ENCODE results near the gene RHO.

Gene RHO

DNA sequence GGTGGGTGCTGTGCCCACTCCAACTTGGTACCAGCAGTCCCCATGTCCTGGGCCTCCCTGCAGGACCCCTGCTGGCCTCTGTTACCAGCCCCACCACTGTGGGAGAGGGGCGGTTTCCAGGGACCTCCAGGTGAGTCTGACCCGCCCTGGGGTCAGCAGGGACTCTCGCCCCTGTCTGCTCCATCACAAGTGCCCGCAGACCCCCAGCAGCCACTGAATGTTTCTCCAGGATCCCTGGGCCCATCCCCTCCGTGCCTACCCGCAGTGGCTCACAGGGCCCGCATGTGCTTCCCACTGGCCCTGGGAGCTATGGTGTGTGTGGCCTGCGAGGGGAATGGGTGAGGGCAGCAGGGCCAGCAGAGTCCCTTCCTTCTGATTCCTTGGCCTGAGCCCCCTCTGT lies 9.9 kb upstream of the RHO start:
- no peak for DNase-seq (ENCODE audit: low read depth, low spot score)
- H3K27ac ChIP-seq, result no peak overlapping the region

DNA sequence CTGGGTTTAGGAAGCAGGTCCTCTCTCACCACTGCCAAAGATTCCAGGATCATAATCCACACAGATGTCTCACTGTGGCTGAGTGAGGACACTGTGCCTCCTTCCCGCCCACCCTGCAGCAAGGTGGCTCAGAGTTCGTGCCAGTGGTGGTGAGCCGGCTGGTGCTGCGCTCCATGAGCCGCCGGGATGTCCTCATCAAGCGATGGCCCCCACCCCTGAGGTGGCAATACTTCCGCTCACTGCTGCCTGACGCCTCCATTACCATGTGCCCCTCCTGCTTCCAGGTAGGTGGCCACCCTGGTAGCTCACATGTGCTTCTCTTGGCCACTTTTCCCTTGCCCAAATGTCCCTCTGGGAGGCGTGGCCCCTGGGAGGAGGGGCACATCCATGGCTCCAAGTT lies 9.0 kb upstream of the RHO start:
- DNase-seq (ENCODE audit: low read depth, low spot score), result no peak
- no peak overlapping the region for H3K27ac ChIP-seq

DNA sequence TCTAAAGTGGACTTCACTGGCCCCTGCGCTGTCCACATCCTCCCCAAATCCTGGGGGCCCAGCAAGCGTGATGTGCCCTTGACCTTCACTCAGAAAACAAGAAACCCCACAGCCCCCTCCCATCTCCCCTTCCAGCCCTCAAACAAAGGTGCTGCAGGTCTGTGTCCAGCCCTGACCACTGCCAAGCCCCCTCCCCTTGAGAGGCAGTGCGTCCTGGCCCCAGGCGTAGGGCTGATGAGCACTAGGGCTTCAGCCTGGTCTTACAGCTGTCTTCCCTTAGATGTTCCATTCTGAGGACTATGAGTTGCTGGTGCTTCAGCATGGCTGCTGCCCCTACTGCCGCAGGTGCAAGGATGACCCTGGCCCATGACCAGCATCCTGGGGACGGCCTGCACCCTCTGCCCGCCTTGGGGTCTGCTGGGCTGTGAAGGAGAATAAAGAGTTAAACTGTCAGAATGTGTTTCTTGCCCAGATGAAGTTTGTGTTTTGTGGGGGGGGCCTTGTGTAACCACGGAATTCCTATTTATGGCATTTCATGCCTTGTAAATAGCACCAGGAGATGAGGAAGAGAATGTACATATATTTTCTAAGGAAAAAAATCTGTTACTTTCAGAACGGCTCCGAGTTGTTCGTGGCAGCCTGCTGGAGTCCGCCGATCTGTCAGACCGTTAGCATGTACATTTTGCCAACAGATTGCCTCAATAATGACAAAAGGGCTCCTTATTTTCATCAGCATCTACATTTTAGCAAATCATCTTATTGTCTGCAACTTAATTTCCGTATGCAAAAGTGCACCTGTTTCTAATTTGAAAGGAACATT lies 8.3 kb upstream of the RHO start:
- H3K27ac ChIP-seq, result no peak overlapping the region
- no peak for DNase-seq (ENCODE audit: low read depth, low spot score)

DNA sequence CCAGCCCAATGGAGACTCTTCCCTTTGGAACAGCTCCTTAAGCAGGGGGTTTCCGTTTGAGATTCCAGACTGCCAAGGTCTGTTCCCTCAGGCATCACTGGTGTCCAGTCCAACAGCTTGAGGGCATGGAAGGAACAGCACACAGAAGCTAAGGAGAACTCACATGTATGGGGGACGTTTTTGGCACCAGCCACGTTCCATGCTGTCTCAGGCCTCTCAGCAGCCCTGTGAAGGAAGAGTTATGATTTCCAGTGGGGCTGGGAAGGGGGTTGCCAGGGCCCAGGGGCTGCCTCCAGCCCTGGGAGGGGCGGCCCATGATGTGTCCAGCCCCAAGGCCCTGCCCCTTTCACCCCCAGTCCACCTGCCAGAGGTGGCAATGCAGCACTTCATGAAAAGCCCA lies 7.5 kb upstream of the RHO start:
- H3K27ac ChIP-seq, result no peak overlapping the region
- DNase-seq (ENCODE audit: low read depth, low spot score), result no peak

DNA sequence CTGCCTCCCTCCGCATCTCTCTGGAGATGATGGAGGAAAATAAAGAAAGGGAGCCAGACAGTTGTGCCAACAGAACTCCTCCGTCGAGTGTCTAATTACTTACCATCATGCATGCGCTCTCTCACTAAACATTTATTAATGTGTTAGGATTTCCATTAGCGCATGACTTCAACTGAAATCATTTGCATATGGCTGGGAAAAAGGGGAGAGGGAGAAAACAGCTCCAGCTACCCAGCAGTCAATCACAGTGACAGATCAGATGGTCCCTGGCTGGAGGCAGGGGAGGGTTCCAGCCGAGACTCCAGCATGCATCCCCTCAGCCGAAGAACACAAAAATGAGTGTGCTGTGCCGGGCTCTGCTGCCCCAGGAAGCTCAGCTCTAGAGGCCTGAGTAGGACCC lies 6.8 kb upstream of the RHO start:
- DNase-seq (ENCODE audit: low read depth, low spot score), result no peak
- H3K27ac ChIP-seq, result no peak overlapping the region

DNA sequence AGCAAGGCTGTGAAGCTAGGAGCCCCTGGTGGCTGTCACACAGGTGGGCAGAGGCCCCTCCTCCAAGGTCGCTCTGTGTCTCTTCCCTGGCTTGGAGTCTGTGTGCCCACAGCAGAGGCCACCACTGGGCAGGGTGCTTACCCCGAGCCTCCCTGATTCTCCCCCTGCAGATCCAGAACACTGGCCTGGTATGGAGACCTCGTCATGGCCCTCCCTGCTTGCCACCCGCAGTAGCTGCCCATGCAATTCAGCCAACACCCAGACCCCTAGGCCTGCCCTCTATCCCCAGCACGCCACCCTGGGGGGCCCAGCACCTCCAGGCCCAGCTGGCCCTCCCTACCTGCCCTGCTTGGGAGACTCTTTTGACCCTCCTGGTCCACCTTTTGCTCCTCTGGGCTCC lies 5.5 kb upstream of the RHO start:
- H3K27ac ChIP-seq, result no peak overlapping the region
- DNase-seq (ENCODE audit: low read depth, low spot score), result no peak

DNA sequence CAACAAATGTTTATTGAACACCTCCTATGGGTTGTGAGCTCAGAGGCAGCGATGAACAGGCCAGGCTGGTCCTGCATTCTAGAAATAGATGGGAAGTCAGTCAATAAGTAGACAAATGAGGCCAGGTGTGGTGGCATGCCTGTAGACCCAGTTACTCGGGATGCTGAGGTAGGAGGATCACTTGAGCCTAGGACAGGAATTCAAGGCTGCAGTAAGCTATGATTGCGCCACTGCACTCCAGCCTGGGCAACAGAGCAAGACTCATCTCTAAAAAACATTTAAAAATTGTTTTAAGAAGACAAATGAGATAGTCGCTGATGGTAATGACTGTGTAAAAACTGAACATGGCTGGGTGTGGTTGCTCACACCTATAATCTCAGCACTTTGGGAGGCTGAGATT lies 4.4 kb upstream of the RHO start:
- no peak overlapping the region for H3K27ac ChIP-seq
- DNase-seq (ENCODE audit: low read depth, low spot score), result no peak

DNA sequence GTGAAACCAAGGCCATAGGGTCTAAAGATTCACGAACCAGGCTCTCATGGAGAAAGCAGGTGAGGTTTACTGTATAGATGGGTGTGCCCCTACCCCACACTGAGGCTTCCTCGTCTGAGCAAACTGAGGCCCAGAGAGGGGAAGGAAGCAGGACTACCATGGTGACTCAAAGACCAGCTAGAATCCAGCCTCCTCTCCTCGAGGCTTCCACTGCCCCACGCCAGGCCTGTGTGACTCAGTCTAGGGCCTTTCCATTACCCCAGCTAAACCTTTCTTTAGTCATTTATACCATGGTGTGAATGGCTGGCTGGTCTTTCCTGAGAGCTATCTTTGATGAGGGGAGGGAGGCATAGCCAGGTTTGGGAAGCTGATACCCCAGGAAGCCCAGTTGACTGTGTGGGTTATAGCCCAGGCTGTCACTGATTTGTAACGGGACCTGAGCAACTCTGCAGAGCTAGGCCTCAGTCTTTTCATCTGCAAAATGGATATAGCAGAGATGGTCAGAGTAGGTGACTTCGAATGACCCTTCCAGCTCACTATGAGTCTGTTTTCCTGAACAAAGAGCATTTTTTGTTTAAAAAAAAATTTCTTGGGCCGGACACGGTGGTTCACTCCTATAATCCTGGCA lies 3.0 kb upstream of the RHO start:
- DNase-seq (ENCODE audit: low read depth, low spot score), result no peak
- H3K27ac ChIP-seq, result no peak overlapping the region

DNA sequence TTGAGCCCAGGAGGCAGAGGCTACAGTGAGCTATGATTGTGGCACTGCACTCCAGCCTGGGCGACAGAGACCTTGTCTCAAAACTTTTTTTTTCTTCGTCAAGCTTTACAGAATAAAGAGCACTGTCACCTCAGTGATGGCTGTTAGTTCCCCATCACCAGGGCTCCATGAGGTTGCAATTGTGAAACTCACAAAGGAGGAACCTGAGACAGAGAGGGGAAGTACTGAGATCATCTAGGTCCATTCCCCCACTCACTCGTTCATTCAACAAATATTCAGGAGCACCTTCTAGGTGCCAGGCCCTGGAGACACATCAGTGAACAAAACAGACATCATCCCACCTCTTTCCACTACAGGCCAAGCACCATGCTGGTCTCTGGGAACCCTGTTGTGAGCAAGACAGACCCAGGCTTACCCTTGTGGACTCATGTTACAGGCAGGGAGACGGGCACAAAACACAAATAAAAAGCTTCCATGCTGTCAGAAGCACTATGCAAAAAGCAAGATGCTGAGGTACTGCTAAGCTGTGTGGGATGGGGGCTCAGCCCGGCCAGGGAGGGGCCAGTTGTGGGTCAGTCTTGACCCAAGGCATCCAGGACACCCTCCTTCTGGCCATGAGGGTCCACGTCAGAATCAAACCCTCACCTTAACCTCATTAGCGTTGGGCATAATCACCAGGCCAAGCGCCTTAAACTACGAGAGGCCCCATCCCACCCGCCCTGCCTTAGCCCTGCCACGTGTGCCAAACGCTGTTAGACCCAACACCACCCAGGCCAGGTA lies 2.1 kb upstream of the RHO start:
- H3K27ac ChIP-seq, result no peak overlapping the region
- DNase-seq (ENCODE audit: low read depth, low spot score), result no peak

DNA sequence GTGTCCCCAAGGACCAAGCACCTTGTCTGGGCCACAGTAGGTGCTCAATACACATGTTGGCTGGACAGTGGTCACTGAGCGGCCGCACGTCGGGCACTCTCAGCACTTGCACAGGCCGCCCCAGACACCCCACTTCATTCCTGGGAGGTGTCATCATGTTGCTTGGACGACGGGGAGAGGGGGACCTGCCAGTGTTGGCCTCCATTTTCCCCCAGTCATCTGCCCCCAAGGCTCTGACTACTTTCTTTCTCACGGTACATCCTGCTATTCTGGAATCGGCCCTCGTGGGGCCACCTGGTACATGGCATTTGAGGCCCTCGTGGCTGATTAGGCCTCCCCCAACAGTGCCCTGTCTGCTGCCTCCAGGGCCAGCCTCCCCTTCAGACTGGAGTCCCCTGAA lies 1.2 kb upstream of the RHO start:
- no peak for DNase-seq (ENCODE audit: low read depth, low spot score)
- H3K27ac ChIP-seq, result no peak overlapping the region

DNA sequence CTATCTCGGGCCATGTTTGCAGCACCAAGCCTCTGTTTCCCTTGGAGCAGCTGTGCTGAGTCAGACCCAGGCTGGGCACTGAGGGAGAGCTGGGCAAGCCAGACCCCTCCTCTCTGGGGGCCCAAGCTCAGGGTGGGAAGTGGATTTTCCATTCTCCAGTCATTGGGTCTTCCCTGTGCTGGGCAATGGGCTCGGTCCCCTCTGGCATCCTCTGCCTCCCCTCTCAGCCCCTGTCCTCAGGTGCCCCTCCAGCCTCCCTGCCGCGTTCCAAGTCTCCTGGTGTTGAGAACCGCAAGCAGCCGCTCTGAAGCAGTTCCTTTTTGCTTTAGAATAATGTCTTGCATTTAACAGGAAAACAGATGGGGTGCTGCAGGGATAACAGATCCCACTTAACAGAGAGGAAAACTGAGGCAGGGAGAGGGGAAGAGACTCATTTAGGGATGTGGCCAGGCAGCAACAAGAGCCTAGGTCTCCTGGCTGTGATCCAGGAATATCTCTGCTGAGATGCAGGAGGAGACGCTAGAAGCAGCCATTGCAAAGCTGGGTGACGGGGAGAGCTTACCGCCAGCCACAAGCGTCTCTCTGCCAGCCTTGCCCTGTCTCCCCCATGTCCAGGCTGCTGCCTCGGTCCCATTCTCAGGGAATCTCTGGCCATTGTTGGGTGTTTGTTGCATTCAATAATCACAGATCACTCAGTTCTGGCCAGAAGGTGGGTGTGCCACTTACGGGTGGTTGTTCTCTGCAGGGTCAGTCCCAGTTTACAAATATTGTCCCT lies 1.2 kb downstream of the RHO start:
- H3K27ac ChIP-seq, result no peak overlapping the region
- DNase-seq (ENCODE audit: low read depth, low spot score), result no peak

DNA sequence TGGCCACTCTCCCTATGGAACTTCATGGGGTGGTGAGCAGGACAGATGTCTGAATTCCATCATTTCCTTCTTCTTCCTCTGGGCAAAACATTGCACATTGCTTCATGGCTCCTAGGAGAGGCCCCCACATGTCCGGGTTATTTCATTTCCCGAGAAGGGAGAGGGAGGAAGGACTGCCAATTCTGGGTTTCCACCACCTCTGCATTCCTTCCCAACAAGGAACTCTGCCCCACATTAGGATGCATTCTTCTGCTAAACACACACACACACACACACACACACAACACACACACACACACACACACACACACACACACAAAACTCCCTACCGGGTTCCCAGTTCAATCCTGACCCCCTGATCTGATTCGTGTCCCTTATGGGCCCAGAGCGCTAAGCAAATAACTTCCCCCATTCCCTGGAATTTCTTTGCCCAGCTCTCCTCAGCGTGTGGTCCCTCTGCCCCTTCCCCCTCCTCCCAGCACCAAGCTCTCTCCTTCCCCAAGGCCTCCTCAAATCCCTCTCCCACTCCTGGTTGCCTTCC lies 1.9 kb downstream of the RHO start:
- H3K27ac ChIP-seq, result no peak overlapping the region
- no peak for DNase-seq (ENCODE audit: low read depth, low spot score)

DNA sequence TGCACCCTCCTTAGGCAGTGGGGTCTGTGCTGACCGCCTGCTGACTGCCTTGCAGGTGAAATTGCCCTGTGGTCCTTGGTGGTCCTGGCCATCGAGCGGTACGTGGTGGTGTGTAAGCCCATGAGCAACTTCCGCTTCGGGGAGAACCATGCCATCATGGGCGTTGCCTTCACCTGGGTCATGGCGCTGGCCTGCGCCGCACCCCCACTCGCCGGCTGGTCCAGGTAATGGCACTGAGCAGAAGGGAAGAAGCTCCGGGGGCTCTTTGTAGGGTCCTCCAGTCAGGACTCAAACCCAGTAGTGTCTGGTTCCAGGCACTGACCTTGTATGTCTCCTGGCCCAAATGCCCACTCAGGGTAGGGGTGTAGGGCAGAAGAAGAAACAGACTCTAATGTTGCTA lies 2.4 kb downstream of the RHO start:
- no peak for DNase-seq (ENCODE audit: low read depth, low spot score)
- no peak overlapping the region for H3K27ac ChIP-seq

DNA sequence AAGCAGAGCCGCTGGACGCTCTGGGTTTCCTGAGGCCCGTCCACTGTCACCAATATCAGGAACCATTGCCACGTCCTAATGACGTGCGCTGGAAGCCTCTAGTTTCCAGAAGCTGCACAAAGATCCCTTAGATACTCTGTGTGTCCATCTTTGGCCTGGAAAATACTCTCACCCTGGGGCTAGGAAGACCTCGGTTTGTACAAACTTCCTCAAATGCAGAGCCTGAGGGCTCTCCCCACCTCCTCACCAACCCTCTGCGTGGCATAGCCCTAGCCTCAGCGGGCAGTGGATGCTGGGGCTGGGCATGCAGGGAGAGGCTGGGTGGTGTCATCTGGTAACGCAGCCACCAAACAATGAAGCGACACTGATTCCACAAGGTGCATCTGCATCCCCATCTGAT lies 3.3 kb downstream of the RHO start:
- H3K27ac ChIP-seq, result no peak overlapping the region

DNA sequence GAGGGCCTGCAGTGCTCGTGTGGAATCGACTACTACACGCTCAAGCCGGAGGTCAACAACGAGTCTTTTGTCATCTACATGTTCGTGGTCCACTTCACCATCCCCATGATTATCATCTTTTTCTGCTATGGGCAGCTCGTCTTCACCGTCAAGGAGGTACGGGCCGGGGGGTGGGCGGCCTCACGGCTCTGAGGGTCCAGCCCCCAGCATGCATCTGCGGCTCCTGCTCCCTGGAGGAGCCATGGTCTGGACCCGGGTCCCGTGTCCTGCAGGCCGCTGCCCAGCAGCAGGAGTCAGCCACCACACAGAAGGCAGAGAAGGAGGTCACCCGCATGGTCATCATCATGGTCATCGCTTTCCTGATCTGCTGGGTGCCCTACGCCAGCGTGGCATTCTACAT lies 3.8 kb downstream of the RHO start:
- no peak for DNase-seq (ENCODE audit: low read depth, low spot score)
- H3K27ac ChIP-seq, result no peak overlapping the region

More for the DNA sequence above, 3.3 kb downstream of the RHO start:
- no peak for DNase-seq (ENCODE audit: low read depth, low spot score)

DNA sequence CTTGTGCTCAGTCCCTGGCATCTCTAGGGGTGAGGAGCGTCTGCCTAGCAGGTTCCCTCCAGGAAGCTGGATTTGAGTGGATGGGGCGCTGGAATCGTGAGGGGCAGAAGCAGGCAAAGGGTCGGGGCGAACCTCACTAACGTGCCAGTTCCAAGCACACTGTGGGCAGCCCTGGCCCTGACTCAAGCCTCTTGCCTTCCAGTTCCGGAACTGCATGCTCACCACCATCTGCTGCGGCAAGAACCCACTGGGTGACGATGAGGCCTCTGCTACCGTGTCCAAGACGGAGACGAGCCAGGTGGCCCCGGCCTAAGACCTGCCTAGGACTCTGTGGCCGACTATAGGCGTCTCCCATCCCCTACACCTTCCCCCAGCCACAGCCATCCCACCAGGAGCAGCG lies 5.0 kb downstream of the RHO start:
- no peak for DNase-seq (ENCODE audit: low read depth, low spot score)

DNA sequence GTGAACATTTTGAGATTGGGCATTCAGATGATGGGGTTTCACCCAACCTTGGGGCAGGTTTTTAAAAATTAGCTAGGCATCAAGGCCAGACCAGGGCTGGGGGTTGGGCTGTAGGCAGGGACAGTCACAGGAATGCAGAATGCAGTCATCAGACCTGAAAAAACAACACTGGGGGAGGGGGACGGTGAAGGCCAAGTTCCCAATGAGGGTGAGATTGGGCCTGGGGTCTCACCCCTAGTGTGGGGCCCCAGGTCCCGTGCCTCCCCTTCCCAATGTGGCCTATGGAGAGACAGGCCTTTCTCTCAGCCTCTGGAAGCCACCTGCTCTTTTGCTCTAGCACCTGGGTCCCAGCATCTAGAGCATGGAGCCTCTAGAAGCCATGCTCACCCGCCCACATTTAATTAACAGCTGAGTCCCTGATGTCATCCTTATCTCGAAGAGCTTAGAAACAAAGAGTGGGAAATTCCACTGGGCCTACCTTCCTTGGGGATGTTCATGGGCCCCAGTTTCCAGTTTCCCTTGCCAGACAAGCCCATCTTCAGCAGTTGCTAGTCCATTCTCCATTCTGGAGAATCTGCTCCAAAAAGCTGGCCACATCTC lies 6.1 kb downstream of the RHO start:
- no peak overlapping the region for H3K27ac ChIP-seq
- no peak for DNase-seq (ENCODE audit: low read depth, low spot score)

More for the DNA sequence above, 5.0 kb downstream of the RHO start:
- no peak overlapping the region for H3K27ac ChIP-seq

DNA sequence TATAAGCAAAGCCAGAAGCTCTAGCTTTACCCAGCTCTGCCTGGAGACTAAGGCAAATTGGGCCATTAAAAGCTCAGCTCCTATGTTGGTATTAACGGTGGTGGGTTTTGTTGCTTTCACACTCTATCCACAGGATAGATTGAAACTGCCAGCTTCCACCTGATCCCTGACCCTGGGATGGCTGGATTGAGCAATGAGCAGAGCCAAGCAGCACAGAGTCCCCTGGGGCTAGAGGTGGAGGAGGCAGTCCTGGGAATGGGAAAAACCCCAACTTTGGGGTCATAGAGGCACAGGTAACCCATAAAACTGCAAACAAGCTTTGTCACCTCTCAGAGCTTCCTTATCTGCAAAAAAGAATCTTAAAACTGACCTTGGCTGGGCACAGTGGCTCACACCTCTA lies 6.6 kb downstream of the RHO start:
- no peak for DNase-seq (ENCODE audit: low read depth, low spot score)
- H3K27ac ChIP-seq, result no peak overlapping the region

DNA sequence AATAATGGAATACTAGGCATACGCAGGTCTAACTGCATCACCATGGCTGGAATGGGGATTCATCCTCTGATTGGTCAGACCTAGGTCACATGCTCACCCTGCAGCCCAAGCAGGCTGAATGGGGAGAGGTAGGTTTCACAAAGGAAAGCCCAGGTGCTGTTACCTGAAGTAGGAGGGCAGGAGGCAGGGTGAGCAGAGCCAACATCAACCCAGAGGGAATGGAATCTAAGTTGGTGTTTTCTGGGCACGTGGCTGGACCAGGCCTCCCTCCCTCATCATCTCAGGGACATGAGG lies 7.9 kb downstream of the RHO start:
- no peak overlapping the region for H3K27ac ChIP-seq
- DNase-seq (ENCODE audit: low read depth, low spot score), result no peak

DNA sequence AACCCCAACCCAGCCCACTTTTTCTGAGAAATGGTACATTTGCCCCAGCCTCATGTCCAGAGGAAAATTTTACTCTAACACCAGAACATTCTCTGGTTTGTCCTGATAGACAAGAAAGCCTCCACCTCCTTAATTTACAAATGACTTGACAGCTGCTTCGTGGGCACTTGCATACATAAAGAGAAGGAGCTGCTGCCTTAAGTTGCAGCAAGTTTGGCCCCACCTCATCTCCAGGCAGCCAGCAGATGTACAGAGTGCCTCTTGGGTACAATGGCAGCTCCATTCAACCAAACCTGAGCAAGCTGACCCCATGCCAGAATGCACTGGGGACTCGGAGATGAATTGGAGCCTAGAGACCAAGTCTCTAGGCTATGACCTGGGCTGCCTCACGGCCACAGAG lies 8.4 kb downstream of the RHO start:
- H3K27ac ChIP-seq, result no peak overlapping the region
- DNase-seq (ENCODE audit: low read depth, low spot score), result no peak
